Endothelial cell of umbilical vein (primary cell): ENCODE data around the gene C10orf67.

ENCODE experiments used
- EZH2 ChIP-seq: IDR thresholded peaks from 2 replicates; pipeline ENCODE4 v1.6.1; 2012; ENCODE audit warnings: borderline replicate concordance, low read depth, mild to moderate bottlenecking, moderate library complexity, low read length, inconsistent platforms; ENCODE audit not compliant: severe bottlenecking
- FOS ChIP-seq: IDR thresholded peaks from 2 replicates; pipeline ENCODE4 v1.6.1; 2011; ENCODE audit warnings: mild to moderate bottlenecking, low read length, moderate library complexity, borderline replicate concordance; ENCODE audit not compliant: insufficient read depth
- JUN ChIP-seq: IDR thresholded peaks from 2 replicates; pipeline ENCODE4 v1.6.1; 2011; ENCODE audit warnings: borderline replicate concordance, low read depth; ENCODE audit not compliant: insufficient read length, insufficient read depth
- MYC ChIP-seq: IDR thresholded peaks from one replicate; pipeline ENCODE4 v1.6.1; 2011; ENCODE audit warnings: mild to moderate bottlenecking, low read depth, low read length
- POLR2A ChIP-seq: IDR thresholded peaks from 2 replicates; pipeline ENCODE4 v1.6.1; 2012; ENCODE audit warnings: low read depth, mild to moderate bottlenecking, control low read depth, low read length
- POLR2AphosphoS5 ChIP-seq: IDR thresholded peaks from 2 replicates; pipeline ENCODE4 v1.6.1; 2012; ENCODE audit warnings: low read depth, mild to moderate bottlenecking, control low read depth, low read length, moderate library complexity; ENCODE audit not compliant: insufficient read depth
- TF ChIP-seq, protein P1 (sequence below), 2 donors: IDR thresholded peaks; 1 replicate in 1 of 2; 2 replicates in 1 of 2; pipeline ENCODE4 v1.5.1; 2011; ENCODE audit warnings: low read length in 2 of 2, mild to moderate bottlenecking in 2 of 2, moderate library complexity in 2 of 2, control low read depth in 1 of 2, inconsistent platforms in 1 of 2, low read depth in 1 of 2; ENCODE audit not compliant: insufficient read depth in 1 of 2; ENCODE audit errors: extremely low read depth in 1 of 2
- TF ChIP-seq, protein P2 (sequence below): IDR thresholded peaks from 2 replicates; pipeline ENCODE4 v1.6.1; 2011; ENCODE audit not compliant: insufficient read depth, insufficient read length

DNA sequence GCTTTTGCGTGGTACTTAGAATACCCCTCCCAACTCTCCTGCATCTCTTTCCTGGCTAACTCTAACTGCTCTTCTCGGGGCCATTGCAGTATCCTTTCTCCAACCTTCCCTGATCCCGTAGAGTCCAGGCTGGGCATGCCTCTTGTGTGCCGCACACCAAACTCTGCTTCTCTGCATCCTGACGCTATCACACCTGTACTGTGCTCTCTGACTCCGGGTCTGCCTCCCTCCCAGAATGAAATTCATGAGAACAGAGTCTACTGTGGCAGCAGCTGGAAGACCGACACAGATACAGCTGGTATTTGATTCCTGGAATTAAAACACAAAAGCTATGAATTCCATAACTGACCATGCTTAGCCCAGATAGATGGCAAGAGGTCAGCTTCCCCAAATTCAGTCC, 60.9 kb downstream of the C10orf67 start:
- TF ChIP-seq POLR2AphosphoS5 (no peak), JUN (no peak), EZH2 (no peak), POLR2A (no peak), FOS (no peak), MYC (no peak)
- TF ChIP-seq, protein P1, sequence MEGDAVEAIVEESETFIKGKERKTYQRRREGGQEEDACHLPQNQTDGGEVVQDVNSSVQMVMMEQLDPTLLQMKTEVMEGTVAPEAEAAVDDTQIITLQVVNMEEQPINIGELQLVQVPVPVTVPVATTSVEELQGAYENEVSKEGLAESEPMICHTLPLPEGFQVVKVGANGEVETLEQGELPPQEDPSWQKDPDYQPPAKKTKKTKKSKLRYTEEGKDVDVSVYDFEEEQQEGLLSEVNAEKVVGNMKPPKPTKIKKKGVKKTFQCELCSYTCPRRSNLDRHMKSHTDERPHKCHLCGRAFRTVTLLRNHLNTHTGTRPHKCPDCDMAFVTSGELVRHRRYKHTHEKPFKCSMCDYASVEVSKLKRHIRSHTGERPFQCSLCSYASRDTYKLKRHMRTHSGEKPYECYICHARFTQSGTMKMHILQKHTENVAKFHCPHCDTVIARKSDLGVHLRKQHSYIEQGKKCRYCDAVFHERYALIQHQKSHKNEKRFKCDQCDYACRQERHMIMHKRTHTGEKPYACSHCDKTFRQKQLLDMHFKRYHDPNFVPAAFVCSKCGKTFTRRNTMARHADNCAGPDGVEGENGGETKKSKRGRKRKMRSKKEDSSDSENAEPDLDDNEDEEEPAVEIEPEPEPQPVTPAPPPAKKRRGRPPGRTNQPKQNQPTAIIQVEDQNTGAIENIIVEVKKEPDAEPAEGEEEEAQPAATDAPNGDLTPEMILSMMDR (IDR thresholded peaks at IDR 0.05; ENCODE audit: extremely low read depth in 1 of 2, insufficient read depth in 1 of 2, low read depth in 1 of 2, low read length in 2 of 2), result no peak
- TF ChIP-seq, protein P2, sequence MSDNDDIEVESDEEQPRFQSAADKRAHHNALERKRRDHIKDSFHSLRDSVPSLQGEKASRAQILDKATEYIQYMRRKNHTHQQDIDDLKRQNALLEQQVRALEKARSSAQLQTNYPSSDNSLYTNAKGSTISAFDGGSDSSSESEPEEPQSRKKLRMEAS, result no peak
